HepG2 (cell line): ENCODE data around the gene TRAPPC12. TPM values are rescaled to one million over a fixed set of nuclear protein-coding genes. Genes with fewer than 3 reads are reported as not detected.
A peak's percentile ranks its signal among the peaks of the same experiment; 100 is the strongest.

Source experiments
- ARID2 ChIP-seq: sonication (generic); formaldehyde crosslinking; IDR thresholded peaks from 2 replicates; pipeline ENCODE4 v1.8.1; 2022; ENCODE audit warnings: mild to moderate bottlenecking, missing genetic modification reagents, borderline replicate concordance
- CBX2 ChIP-seq, 2 experiments: fragments of 200-600 bp in 1 of 2; sonication (generic); formaldehyde crosslinking in 1 of 2; IDR thresholded peaks; 2 replicates each; pipeline versions ENCODE4 v1.7.0 to v1.8.1; 2018 to 2022; ENCODE audit warnings: low read depth in 2 of 2, low read length in 1 of 2, mild to moderate bottlenecking in 1 of 2, missing genetic modification reagents in 1 of 2
- CEBPG ChIP-seq: IDR thresholded peaks from 2 replicates; pipeline ENCODE4 v1.6.1; 2016
- ETV6 ChIP-seq: sonication (generic); formaldehyde crosslinking; conservative IDR thresholded peaks from 2 replicates; pipeline ENCODE4 v1.4.0; 2020; ENCODE audit warnings: missing genetic modification reagents
- FOXO1 ChIP-seq: sonication (generic); formaldehyde crosslinking; IDR thresholded peaks from 2 replicates; pipeline ENCODE4 v1.4.0; 2020; ENCODE audit warnings: missing genetic modification reagents
- HNF4A ChIP-seq: sonication (generic); formaldehyde crosslinking; IDR thresholded peaks from 2 replicates; pipeline ENCODE4 v1.4.0; 2020; ENCODE audit warnings: missing genetic modification reagents
- JUN ChIP-seq: sonication (generic); formaldehyde crosslinking; IDR thresholded peaks from 2 replicates; pipeline ENCODE4 v1.4.0; 2020; ENCODE audit warnings: mild to moderate bottlenecking, missing genetic modification reagents
- KDM5A ChIP-seq: fragments of 200-600 bp; sonication (generic); IDR thresholded peaks from 2 replicates; pipeline ENCODE4 v1.7.0; 2018; ENCODE audit warnings: antibody characterized with exemption, mild to moderate bottlenecking, low read length, borderline replicate concordance
- TSC22D2 ChIP-seq: sonication (generic); formaldehyde crosslinking; IDR thresholded peaks from 2 replicates; pipeline ENCODE4 v1.5.1; 2020; ENCODE audit warnings: missing genetic modification reagents, mild to moderate bottlenecking, borderline replicate concordance
- WIZ ChIP-seq: sonication (generic); formaldehyde crosslinking; IDR thresholded peaks from 2 replicates; pipeline ENCODE4 v1.5.1; 2020; ENCODE audit warnings: mild to moderate bottlenecking, missing genetic modification reagents
- ZFX ChIP-seq: sonication (generic); formaldehyde crosslinking; IDR thresholded peaks from 2 replicates; pipeline ENCODE4 v1.4.0; 2020; ENCODE audit warnings: mild to moderate bottlenecking, low read depth, missing genetic modification reagents, moderate library complexity
- ZNF136 ChIP-seq: sonication (generic); formaldehyde crosslinking; IDR thresholded peaks from 2 replicates; pipeline ENCODE4 v1.8.1; 2022; ENCODE audit warnings: low read depth, mild to moderate bottlenecking, moderate library complexity, missing genetic modification reagents
- ZNF251 ChIP-seq: sonication (generic); formaldehyde crosslinking; IDR thresholded peaks from 2 replicates; pipeline ENCODE4 v1.9.0; 2021; ENCODE audit warnings: mild to moderate bottlenecking, missing genetic modification reagents
- ZNF350 ChIP-seq: sonication (generic); formaldehyde crosslinking; IDR thresholded peaks from 2 replicates; pipeline ENCODE4 v1.4.0; 2020; ENCODE audit warnings: mild to moderate bottlenecking, low read depth, missing genetic modification reagents, borderline replicate concordance
- ZNF44 ChIP-seq: sonication (generic); formaldehyde crosslinking; IDR thresholded peaks from 2 replicates; pipeline ENCODE4 v1.5.1; 2020; ENCODE audit warnings: mild to moderate bottlenecking, missing genetic modification reagents
- ZNF460 ChIP-seq: sonication (generic); formaldehyde crosslinking; IDR thresholded peaks from 2 replicates; pipeline ENCODE4 v1.5.1; 2020; ENCODE audit warnings: missing genetic modification reagents, mild to moderate bottlenecking, borderline replicate concordance
- ZNF543 ChIP-seq: sonication (generic); formaldehyde crosslinking; IDR thresholded peaks from 2 replicates; pipeline ENCODE4 v1.4.0; 2020; ENCODE audit warnings: mild to moderate bottlenecking, missing genetic modification reagents
- ZNF552 ChIP-seq: sonication (generic); formaldehyde crosslinking; IDR thresholded peaks from 2 replicates; pipeline ENCODE4 v1.9.0; 2022; ENCODE audit warnings: missing genetic modification reagents, mild to moderate bottlenecking, borderline replicate concordance
- polyA plus RNA-seq, 8 experiments: library from polyadenylated mRNA; depleted of rRNA in 3 of 8; stranded (reverse) in 7 of 8; unstranded in 1 of 8; fragments of >200 nt; fragmentation: Illumina TruSeq in 4 of 8; extraction: Trizol in 4 of 8; gene quantifications; 2 replicates each; pipeline versions ENCODE4 v1.2.1 to v1.2.3, GENCODE V29; 2011 to 2016; ENCODE audit warnings: low read depth in 4 of 8, missing spikeins in 1 of 8, mixed read lengths in 1 of 8; ENCODE audit not compliant: insufficient read depth in 1 of 8
- total RNA-seq, 5 experiments: library from RNA; depleted of rRNA; stranded (reverse); fragments of >200 nt; fragmentation: Illumina TruSeq; extraction: Trizol; gene quantifications; 2 replicates each; pipeline ENCODE4 v1.2.3, GENCODE V29; 2016; ENCODE audit warnings: low read depth in 1 of 5
- TF ChIP-seq, protein P1 (sequence below): IDR thresholded peaks from 2 replicates; pipeline ENCODE4 v1.6.1; 2016; ENCODE audit warnings: low read depth, borderline replicate concordance
- TF ChIP-seq, protein P2 (sequence below): sonication (generic); formaldehyde crosslinking; conservative IDR thresholded peaks from 2 replicates; pipeline ENCODE4 v1.8.0; 2022; ENCODE audit warnings: missing genetic modification reagents
- TF ChIP-seq, protein P3 (sequence below): sonication (generic); formaldehyde crosslinking; IDR thresholded peaks from 2 replicates; pipeline ENCODE4 v1.4.0; 2020; ENCODE audit warnings: mild to moderate bottlenecking, missing genetic modification reagents
- TF ChIP-seq, protein P4 (sequence below): sonication (generic); formaldehyde crosslinking; IDR thresholded peaks from 2 replicates; pipeline ENCODE4 v1.8.1; 2023; ENCODE audit warnings: mild to moderate bottlenecking, moderate library complexity, missing genetic modification reagents
- TF ChIP-seq, protein P5 (sequence below): sonication (generic); formaldehyde crosslinking; conservative IDR thresholded peaks from 2 replicates; pipeline ENCODE4 v1.4.0; 2020; ENCODE audit warnings: missing genetic modification reagents

Gene TRAPPC12
- total and polyA plus RNA-seq, 2 of the 13 experiments (the other 11 are each of a cell fraction or from before 2014, with no cell fraction given), result 46.4 to 97.7 TPM

- TF ChIP-seq, protein P1, sequence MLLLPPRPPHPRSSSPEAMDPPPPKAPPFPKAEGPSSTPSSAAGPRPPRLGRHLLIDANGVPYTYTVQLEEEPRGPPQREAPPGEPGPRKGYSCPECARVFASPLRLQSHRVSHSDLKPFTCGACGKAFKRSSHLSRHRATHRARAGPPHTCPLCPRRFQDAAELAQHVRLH, result no peak
- 0 out of 2 replicates have a peak, but pooled peaks have one; percentile 50 for TF ChIP-seq ZNF136 (CRISPR knock-in tag)
- TF ChIP-seq ZNF350, result peak; percentile 47; the same call in 1 of the 2 replicates
- TF ChIP-seq TSC22D2 (CRISPR knock-in tag), result peak; percentile 72; the same call in 1 of the 2 replicates
- TF ChIP-seq ZNF460 (CRISPR knock-in tag), result no peak
- TF ChIP-seq, protein P2, sequence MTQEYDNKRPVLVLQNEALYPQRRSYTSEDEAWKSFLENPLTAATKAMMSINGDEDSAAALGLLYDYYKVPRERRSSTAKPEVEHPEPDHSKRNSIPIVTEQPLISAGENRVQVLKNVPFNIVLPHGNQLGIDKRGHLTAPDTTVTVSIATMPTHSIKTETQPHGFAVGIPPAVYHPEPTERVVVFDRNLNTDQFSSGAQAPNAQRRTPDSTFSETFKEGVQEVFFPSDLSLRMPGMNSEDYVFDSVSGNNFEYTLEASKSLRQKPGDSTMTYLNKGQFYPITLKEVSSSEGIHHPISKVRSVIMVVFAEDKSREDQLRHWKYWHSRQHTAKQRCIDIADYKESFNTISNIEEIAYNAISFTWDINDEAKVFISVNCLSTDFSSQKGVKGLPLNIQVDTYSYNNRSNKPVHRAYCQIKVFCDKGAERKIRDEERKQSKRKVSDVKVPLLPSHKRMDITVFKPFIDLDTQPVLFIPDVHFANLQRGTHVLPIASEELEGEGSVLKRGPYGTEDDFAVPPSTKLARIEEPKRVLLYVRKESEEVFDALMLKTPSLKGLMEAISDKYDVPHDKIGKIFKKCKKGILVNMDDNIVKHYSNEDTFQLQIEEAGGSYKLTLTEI (CRISPR knock-in tag), result no peak
- TF ChIP-seq ZNF251, result no peak
- TF ChIP-seq CBX2 (IDR thresholded peaks at IDR 0.05; ENCODE audit: low read depth, low read length), result no peak
- no peak for TF ChIP-seq CBX2 (CRISPR knock-in tag; IDR thresholded peaks at IDR 0.05; ENCODE audit: low read depth)
- TF ChIP-seq, protein P3, sequence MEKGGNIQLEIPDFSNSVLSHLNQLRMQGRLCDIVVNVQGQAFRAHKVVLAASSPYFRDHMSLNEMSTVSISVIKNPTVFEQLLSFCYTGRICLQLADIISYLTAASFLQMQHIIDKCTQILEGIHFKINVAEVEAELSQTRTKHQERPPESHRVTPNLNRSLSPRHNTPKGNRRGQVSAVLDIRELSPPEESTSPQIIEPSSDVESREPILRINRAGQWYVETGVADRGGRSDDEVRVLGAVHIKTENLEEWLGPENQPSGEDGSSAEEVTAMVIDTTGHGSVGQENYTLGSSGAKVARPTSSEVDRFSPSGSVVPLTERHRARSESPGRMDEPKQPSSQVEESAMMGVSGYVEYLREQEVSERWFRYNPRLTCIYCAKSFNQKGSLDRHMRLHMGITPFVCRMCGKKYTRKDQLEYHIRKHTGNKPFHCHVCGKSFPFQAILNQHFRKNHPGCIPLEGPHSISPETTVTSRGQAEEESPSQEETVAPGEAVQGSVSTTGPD (CRISPR knock-in tag), result no peak
- TF ChIP-seq CEBPG (CRISPR knock-in tag), result no peak
- TF ChIP-seq HNF4A (CRISPR knock-in tag), result 0 out of 2 replicates have a peak, but pooled peaks have one; percentile 30
- TF ChIP-seq ETV6 (CRISPR knock-in tag), result no peak
- TF ChIP-seq FOXO1 (CRISPR knock-in tag), result peak; percentile 61
- TF ChIP-seq, protein P4, sequence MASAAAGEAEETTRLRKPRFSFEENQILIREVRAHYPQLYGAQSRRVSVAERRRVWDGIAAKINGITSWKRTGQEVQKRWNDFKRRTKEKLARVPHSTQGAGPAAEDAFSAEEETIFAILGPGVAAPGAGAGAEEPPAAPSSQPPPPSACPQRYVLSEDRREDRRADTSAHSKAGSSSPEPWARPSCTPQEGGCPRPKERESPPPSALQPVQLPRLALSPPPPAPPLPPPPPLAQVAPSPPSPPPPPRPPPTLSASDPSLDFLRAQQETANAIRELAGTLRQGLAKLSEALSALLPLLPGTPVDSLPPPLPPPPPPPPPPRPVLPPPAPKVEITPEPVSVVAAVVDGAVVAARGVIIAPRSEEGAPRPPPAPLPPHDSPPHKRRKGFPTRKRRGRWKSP (CRISPR knock-in tag), result peak; percentile 90
- TF ChIP-seq ZNF44 (CRISPR knock-in tag), result peak; percentile 98
- no peak for TF ChIP-seq KDM5A
- TF ChIP-seq, protein P5, sequence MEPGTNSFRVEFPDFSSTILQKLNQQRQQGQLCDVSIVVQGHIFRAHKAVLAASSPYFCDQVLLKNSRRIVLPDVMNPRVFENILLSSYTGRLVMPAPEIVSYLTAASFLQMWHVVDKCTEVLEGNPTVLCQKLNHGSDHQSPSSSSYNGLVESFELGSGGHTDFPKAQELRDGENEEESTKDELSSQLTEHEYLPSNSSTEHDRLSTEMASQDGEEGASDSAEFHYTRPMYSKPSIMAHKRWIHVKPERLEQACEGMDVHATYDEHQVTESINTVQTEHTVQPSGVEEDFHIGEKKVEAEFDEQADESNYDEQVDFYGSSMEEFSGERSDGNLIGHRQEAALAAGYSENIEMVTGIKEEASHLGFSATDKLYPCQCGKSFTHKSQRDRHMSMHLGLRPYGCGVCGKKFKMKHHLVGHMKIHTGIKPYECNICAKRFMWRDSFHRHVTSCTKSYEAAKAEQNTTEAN (CRISPR knock-in tag), result no peak
- TF ChIP-seq JUN, result peak; percentile 75; the same call in 1 of the 2 replicates
- peak; percentile 74 for TF ChIP-seq ZFX (CRISPR knock-in tag)
- TF ChIP-seq ARID2 (CRISPR knock-in tag), result no peak
- 0 out of 2 replicates have a peak, but pooled peaks have one; percentile 42 for TF ChIP-seq ZNF543 (CRISPR knock-in tag)
- no peak; the same call in 1 of the 2 replicates for TF ChIP-seq ZNF552 (CRISPR knock-in tag)
- no peak for TF ChIP-seq WIZ (CRISPR knock-in tag)
Measured at GRCh38 chr2:3368261-3368722, 11.2 kb upstream of the TRAPPC12 start (continued).
